ENCODE measurements around the gene SEC11C. TPM values are rescaled to one million over a fixed set of nuclear protein-coding genes. Genes with fewer than 3 reads are reported as not detected.

The SEC11C gene
- total RNA-seq (10 to 100 TPM; 11.3 to 19.5 (median 15.9) TPM), polyA plus RNA-seq (10 to 100 TPM; 13.4 to 27.7 (median 23.4) TPM)
- long read RNA-seq, donor 1, partial matches to known transcripts: 0 of 6 reads
- long read RNA-seq, donor 1, other reads (novel, unspliced or antisense): 1 of 6 reads
- long read RNA-seq, donor 2, transcript SEC11C-204 (6 exons, 1,202 nt): major isoform, 10 of 14 reads
- long read RNA-seq, donor 2, partial matches to known transcripts: 0 of 14 reads
- long read RNA-seq, donor 2, other reads (novel, unspliced or antisense): 1 of 14 reads

DNA sequence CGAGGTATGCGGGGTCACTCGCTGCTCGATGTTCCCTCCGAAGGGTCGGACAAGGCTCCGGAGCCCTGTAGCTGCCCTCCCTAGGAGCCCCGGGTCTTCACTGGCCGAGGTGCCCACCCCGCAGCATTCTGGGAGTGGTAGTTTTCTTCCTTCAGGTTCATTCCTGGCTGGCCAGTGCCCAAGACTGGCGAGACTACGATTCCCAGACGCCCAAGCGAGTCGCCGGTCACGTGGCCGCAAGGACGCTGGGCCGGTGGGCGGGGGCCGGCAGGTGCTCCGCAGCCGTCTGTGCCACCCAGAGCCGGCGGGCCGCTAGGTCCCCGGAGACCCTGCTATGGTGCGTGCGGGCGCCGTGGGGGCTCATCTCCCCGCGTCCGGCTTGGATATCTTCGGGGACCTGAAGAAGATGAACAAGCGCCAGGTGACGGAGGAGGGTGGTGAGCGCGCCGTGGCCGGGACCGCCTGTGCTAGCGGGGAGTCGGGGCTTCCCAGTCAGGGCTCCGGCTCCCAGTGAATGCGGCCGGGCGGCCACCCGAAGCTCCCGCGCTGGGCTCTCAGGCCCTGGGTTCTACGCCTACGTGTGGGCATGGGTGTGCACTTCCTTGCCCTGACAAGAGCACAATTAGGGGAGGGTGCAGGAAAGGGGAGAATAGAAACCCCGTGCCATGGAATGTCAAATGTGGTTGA, at the start of gene SEC11C:
TSS of gene SEC11C (plus strand) at position 270 of the 687 bp plus-strand sequence. CDS start at position 335, 65 bp downstream.
- Histone ChIP-seq H3K27ac (peak within 1 kb of the TSS; percentile 92), H3K9me3 (no peaks in the 10 kb centered on the region), H3K4me3 (peak within 1 kb of the TSS; percentile 92), H3K27me3 (ENCODE audit: insufficient read depth in 3 of 3, low read length in 2 of 3) (peaks cover 0 to 1% (median 0%) of the 10 kb centered on the region in 3 donors), H3K4me1 (peaks cover 14% of the 10 kb centered on the region), H3K36me3 (ENCODE audit: insufficient read depth in 1 of 2, low read depth in 1 of 2) (no peaks in the 10 kb centered on the region)
- peak; percentile 96 to 98 for DNase-seq
- intact Hi-C loops (cut with DNase I): no loop called here
- WGBS, 3 donors: 0 to 1% (median 0%) methylated on average over 55 of the region's 55 CpGs
- TF ChIP-seq, protein P1, sequence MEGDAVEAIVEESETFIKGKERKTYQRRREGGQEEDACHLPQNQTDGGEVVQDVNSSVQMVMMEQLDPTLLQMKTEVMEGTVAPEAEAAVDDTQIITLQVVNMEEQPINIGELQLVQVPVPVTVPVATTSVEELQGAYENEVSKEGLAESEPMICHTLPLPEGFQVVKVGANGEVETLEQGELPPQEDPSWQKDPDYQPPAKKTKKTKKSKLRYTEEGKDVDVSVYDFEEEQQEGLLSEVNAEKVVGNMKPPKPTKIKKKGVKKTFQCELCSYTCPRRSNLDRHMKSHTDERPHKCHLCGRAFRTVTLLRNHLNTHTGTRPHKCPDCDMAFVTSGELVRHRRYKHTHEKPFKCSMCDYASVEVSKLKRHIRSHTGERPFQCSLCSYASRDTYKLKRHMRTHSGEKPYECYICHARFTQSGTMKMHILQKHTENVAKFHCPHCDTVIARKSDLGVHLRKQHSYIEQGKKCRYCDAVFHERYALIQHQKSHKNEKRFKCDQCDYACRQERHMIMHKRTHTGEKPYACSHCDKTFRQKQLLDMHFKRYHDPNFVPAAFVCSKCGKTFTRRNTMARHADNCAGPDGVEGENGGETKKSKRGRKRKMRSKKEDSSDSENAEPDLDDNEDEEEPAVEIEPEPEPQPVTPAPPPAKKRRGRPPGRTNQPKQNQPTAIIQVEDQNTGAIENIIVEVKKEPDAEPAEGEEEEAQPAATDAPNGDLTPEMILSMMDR (IDR thresholded peaks at IDR 0.05): no peak
- peak; percentile 95 to 98 (median 96) for ATAC-seq

DNA sequence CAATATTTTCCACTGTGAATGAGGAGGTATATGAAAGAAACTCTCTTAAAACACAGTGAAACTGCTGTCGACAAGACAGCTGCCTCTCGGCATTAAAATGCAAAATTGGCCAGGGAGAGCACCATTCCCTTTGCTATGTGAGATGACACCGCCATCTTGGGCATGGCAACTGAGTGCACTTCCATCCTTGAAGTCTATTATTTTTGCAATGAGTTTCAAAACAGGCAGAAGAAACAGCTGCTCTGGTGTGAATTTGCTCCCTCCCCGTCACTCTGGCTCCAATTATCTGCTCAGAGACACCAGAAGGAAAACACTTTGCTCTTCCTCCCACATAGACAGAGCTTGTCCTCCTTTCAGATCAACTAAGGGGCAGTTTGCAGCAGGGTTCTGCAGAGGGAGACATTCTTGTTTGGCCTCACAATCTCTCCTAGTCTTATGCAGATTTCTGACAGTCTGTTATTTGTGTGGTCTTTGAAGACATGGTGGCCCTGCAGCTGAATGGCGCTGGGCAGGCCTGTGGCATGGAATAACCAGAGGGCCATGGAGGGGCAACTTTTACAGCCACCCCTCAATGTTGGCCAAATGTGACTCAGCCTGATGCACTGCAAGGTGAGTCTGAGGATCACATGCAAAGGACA, 48.6 kb upstream of the SEC11C start:
- 74 to 84% (median 76%) methylated on average over 5 of the region's 5 CpGs for WGBS, 3 donors
- intact Hi-C loops (cut with DNase I): no loop called here
- no peaks in the 10 kb centered on the region for H3K36me3 ChIP-seq (ENCODE audit: insufficient read depth in 1 of 2, low read depth in 1 of 2)
- TF ChIP-seq, protein P1 (IDR thresholded peaks at IDR 0.05): no peak
- no peak for DNase-seq
- no peaks in the 10 kb centered on the region for H3K4me1 ChIP-seq
- no peaks in the 10 kb centered on the region for H3K27me3 ChIP-seq (ENCODE audit: insufficient read depth in 3 of 3, low read length in 2 of 3)
- H3K9me3 ChIP-seq: no peaks in the 10 kb centered on the region
- H3K4me3 ChIP-seq: no peak overlapping the region
- no peak overlapping the region for H3K27ac ChIP-seq
- no peak for ATAC-seq

DNA sequence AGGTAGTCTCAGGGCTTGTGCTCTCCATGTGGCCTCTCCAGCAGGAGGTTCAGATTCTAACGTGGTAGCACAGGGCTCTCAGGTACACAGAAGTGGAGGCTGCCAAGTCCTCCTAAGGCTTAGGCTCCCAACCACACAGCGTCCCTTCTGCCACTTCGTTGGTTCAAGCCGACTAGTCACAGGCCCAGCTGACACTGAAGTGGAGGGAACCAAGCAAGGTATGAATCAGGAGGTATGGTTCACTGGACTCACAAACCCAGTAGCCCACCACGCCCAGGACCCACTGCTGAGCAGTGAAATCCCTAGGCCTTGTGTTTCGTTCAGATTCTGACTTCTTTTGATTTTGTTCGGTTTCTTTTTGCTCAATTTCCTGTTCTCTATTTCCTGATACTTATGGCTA, 46.0 kb upstream of the SEC11C start:
- DNase-seq (no peak), ATAC-seq (no peak)
- H3K27me3 ChIP-seq (ENCODE audit: insufficient read depth in 3 of 3, low read length in 2 of 3): no peaks in the 10 kb centered on the region
- H3K27ac ChIP-seq: no peak overlapping the region
- H3K9me3 ChIP-seq: no peaks in the 10 kb centered on the region
- no peaks in the 10 kb centered on the region for H3K4me1 ChIP-seq
- H3K36me3 ChIP-seq (ENCODE audit: insufficient read depth in 1 of 2, low read depth in 1 of 2): no peaks in the 10 kb centered on the region
- TF ChIP-seq, protein P1 (IDR thresholded peaks at IDR 0.05): no peak
- intact Hi-C loops (cut with DNase I): no loop called here
- no peak overlapping the region for H3K4me3 ChIP-seq
- WGBS, 3 donors: 88% methylated on average over 7 of the region's 7 CpGs

DNA sequence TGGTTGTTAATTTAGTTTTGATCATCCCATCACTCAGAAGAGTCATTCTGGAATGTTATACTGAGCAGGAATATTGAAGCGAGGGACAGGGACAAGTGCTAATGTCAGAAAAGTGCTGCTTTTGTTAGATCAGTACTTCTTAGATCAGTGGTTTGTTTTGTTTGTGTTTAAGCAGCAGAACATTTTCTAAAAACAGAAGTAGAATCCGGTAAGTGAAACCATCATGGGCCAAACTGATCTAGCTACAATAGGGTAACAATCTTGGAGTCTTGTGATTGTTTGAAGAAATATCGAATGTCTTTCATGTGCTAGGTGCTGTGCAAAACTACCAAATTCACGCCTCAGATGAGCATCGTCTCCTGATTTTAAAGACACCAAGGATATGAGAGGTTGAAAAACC, 45.1 kb upstream of the SEC11C start:
- Histone ChIP-seq H3K36me3 (ENCODE audit: insufficient read depth in 1 of 2, low read depth in 1 of 2) (no peaks in the 10 kb centered on the region), H3K27me3 (ENCODE audit: insufficient read depth in 3 of 3, low read length in 2 of 3) (no peaks in the 10 kb centered on the region), H3K4me1 (no peaks in the 10 kb centered on the region), H3K27ac (no peak overlapping the region), H3K4me3 (no peak overlapping the region), H3K9me3 (no peaks in the 10 kb centered on the region)
- TF ChIP-seq, protein P1 (IDR thresholded peaks at IDR 0.05): no peak
- intact Hi-C loops (cut with DNase I): no loop called here
- 96 to 98% (median 98%) methylated on average over 5 of the region's 5 CpGs for WGBS, 3 donors
- DNase-seq (no peak), ATAC-seq (no peak)
